ENCODE results near the gene EPB41L3.

EPB41L3 gene

DNA sequence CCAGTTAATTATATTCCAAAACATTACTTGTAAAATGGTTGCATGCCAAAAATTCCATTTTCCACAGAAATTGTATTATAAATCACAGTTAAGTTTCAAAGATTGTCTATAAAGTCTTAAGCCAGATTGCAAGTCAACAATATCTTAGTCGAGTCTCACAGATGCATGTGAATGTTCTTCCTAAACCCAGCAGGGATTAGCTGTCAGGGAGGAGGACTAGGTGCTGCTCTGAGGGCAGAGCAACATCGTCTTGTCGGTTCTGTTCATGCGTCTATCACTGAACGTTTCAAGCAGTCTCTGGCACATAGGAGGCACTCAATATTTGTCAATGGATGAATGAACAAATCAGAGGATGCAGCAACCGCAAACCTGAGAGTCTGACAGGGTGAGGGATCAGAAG lies 27.0 kb downstream of the EPB41L3 start (continued):
- no peak for TF ChIP-seq ZNF777 (tag by site-specific recombination; IDR thresholded peaks at IDR 0.05; ENCODE audit: borderline replicate concordance)
- TF ChIP-seq ZNF274 (IDR thresholded peaks at IDR 0.05; ENCODE audit: low read length), result no peak
- TF ChIP-seq ZNF274 (tag by site-specific recombination; IDR thresholded peaks at IDR 0.05; ENCODE audit: borderline replicate concordance), result no peak
- TF ChIP-seq, protein P1, sequence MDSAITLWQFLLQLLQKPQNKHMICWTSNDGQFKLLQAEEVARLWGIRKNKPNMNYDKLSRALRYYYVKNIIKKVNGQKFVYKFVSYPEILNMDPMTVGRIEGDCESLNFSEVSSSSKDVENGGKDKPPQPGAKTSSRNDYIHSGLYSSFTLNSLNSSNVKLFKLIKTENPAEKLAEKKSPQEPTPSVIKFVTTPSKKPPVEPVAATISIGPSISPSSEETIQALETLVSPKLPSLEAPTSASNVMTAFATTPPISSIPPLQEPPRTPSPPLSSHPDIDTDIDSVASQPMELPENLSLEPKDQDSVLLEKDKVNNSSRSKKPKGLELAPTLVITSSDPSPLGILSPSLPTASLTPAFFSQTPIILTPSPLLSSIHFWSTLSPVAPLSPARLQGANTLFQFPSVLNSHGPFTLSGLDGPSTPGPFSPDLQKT (IDR thresholded peaks at IDR 0.05; ENCODE audit: borderline replicate concordance, low read depth, low read length), result no peak
- no peak for TF ChIP-seq ZNF501 (tag by site-specific recombination; IDR thresholded peaks at IDR 0.05)
- no peak for TF ChIP-seq ZNF561 (tag by site-specific recombination; IDR thresholded peaks at IDR 0.05; ENCODE audit: borderline replicate concordance)
- TF ChIP-seq ZNF585B (tag by site-specific recombination; IDR thresholded peaks at IDR 0.05), result no peak
- TF ChIP-seq ZXDB (tag by site-specific recombination; IDR thresholded peaks at IDR 0.05), result no peak
- TF ChIP-seq ZNF140 (tag by site-specific recombination; IDR thresholded peaks at IDR 0.05), result no peak
- TF ChIP-seq, protein P2, sequence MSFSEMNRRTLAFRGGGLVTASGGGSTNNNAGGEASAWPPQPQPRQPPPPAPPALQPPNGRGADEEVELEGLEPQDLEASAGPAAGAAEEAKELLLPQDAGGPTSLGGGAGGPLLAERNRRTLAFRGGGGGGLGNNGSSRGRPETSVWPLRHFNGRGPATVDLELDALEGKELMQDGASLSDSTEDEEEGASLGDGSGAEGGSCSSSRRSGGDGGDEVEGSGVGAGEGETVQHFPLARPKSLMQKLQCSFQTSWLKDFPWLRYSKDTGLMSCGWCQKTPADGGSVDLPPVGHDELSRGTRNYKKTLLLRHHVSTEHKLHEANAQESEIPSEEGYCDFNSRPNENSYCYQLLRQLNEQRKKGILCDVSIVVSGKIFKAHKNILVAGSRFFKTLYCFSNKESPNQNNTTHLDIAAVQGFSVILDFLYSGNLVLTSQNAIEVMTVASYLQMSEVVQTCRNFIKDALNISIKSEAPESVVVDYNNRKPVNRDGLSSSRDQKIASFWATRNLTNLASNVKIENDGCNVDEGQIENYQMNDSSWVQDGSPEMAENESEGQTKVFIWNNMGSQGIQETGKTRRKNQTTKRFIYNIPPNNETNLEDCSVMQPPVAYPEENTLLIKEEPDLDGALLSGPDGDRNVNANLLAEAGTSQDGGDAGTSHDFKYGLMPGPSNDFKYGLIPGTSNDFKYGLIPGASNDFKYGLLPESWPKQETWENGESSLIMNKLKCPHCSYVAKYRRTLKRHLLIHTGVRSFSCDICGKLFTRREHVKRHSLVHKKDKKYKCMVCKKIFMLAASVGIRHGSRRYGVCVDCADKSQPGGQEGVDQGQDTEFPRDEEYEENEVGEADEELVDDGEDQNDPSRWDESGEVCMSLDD (tag by site-specific recombination; IDR thresholded peaks at IDR 0.05), result no peak
- TF ChIP-seq BCL11B (tag by site-specific recombination; IDR thresholded peaks at IDR 0.05; ENCODE audit: low read depth), result no peak
- TF ChIP-seq ZNF19 (tag by site-specific recombination; IDR thresholded peaks at IDR 0.05; ENCODE audit: low read depth), result no peak
- TF ChIP-seq, protein P3, sequence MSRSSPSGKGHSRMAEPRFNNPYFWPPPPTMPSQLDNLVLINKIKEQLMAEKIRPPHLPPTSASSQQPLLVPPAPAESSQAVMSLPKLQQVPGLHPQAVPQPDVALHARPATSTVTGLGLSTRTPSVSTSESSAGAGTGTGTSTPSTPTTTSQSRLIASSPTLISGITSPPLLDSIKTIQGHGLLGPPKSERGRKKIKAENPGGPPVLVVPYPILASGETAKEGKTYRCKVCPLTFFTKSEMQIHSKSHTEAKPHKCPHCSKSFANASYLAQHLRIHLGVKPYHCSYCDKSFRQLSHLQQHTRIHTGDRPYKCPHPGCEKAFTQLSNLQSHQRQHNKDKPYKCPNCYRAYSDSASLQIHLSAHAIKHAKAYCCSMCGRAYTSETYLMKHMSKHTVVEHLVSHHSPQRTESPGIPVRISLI (tag by site-specific recombination; IDR thresholded peaks at IDR 0.05), result no peak
- TF ChIP-seq, protein P4, sequence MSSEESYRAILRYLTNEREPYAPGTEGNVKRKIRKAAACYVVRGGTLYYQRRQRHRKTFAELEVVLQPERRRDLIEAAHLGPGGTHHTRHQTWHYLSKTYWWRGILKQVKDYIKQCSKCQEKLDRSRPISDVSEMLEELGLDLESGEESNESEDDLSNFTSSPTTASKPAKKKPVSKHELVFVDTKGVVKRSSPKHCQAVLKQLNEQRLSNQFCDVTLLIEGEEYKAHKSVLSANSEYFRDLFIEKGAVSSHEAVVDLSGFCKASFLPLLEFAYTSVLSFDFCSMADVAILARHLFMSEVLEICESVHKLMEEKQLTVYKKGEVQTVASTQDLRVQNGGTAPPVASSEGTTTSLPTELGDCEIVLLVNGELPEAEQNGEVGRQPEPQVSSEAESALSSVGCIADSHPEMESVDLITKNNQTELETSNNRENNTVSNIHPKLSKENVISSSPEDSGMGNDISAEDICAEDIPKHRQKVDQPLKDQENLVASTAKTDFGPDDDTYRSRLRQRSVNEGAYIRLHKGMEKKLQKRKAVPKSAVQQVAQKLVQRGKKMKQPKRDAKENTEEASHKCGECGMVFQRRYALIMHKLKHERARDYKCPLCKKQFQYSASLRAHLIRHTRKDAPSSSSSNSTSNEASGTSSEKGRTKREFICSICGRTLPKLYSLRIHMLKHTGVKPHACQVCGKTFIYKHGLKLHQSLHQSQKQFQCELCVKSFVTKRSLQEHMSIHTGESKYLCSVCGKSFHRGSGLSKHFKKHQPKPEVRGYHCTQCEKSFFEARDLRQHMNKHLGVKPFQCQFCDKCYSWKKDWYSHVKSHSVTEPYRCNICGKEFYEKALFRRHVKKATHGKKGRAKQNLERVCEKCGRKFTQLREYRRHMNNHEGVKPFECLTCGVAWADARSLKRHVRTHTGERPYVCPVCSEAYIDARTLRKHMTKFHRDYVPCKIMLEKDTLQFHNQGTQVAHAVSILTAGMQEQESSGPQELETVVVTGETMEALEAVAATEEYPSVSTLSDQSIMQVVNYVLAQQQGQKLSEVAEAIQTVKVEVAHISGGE (tag by site-specific recombination; conservative IDR thresholded peaks at IDR 0.05; ENCODE audit: low read depth), result no peak
- TF ChIP-seq, protein P5, sequence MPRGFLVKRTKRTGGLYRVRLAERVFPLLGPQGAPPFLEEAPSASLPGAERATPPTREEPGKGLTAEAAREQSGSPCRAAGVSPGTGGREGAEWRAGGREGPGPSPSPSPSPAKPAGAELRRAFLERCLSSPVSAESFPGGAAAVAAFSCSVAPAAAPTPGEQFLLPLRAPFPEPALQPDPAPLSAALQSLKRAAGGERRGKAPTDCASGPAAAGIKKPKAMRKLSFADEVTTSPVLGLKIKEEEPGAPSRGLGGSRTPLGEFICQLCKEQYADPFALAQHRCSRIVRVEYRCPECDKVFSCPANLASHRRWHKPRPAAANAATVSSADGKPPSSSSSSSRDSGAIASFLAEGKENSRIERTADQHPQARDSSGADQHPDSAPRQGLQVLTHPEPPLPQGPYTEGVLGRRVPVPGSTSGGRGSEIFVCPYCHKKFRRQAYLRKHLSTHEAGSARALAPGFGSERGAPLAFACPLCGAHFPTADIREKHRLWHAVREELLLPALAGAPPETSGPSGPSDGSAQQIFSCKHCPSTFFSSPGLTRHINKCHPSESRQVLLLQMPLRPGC (tag by site-specific recombination; IDR thresholded peaks at IDR 0.05), result no peak

DNA sequence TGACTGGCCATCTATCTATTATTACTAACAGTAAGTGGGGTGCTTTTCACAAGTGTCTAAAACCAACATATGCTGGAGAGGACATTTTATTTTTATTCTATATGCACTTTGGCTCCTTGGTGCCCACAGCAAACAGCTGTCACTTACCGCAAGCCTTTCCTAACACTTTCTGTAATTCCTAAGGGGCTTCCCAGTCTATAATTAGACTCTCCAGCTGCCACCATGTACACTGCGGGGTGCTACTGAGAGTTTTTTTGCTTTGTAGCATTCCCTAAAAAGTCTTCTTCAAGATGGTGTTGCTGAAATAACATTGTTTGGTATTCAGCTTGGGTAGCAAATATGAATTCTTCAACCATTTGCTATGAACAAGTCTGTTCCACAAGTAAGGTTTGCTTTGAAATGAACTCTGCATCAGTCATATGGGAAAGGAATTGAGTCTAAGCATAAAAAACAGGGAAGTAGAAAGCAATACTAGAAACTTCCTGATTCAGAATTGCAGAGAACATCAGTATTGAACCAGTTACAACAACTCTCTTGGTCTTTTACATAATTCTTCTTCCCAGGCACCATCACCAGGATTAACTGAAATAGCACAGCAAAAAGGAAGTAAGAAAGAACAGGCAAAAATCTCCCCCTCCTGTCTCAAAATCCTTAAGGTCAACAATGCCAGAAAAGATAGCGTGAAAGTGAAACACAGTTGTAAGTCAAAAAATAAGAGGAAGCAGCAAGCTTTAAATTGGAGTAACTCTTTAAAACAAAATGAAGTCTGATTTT lies 28.6 kb downstream of the EPB41L3 start:
- ChIA-PET POLR2A (no interaction called here), CTCF (no interaction called here)
- H3K36me3 ChIP-seq (ENCODE audit: control insufficient read depth in 2 of 2, insufficient read depth in 1 of 2, low read length in 2 of 2), result no peaks in the 10 kb centered on the region
- no peak overlapping the region for H3K27ac ChIP-seq (ENCODE audit: extremely low read depth, low read depth, low read length)
- TF ChIP-seq ZBTB17 (tag by site-specific recombination; IDR thresholded peaks at IDR 0.05), result no peak
- no peak for TF ChIP-seq ZNF274 (IDR thresholded peaks at IDR 0.05; ENCODE audit: low read length)
- no peak for TF ChIP-seq ZNF274 (tag by site-specific recombination; IDR thresholded peaks at IDR 0.05; ENCODE audit: borderline replicate concordance)
- TF ChIP-seq ZXDB (tag by site-specific recombination; IDR thresholded peaks at IDR 0.05), result peak; percentile 44; the same call in 1 of the 2 replicates
- 0 out of 2 replicates have a peak, but pooled peaks have one; percentile 10 for TF ChIP-seq PRDM1 (tag by site-specific recombination; IDR thresholded peaks at IDR 0.05)
- no peak for TF ChIP-seq ZNF138 (tag by site-specific recombination; IDR thresholded peaks at IDR 0.05; ENCODE audit: borderline replicate concordance)
- TF ChIP-seq ZNF544 (tag by site-specific recombination; IDR thresholded peaks at IDR 0.05), result no peak
- TF ChIP-seq SP7 (tag by site-specific recombination; IDR thresholded peaks at IDR 0.05), result 0 out of 2 replicates have a peak, but pooled peaks have one; percentile 18
- TF ChIP-seq ZBTB8A (tag by site-specific recombination; IDR thresholded peaks at IDR 0.05), result no peak
- no peak for TF ChIP-seq GFI1B (tag by site-specific recombination; IDR thresholded peaks at IDR 0.05)
- H3K4me1 ChIP-seq (ENCODE audit: control insufficient read depth, insufficient read depth, low read length), result peaks cover 57% of the 10 kb centered on the region
- no peak overlapping the region for H3K4me3 ChIP-seq (ENCODE audit: low read depth, low read length)
- no peaks in the 10 kb centered on the region for H3K9me3 ChIP-seq (ENCODE audit: control insufficient read depth, insufficient read depth, low read depth, low read length)
